IPS DF 6.9 (cell line): ENCODE results near the gene DBP.

Source experiments
- DNase-seq: peaks from one replicate; pipeline ENCODE4 v3.0.0-alpha.2; 2013; ENCODE audit warnings: low read depth, low spot score
- H3K27ac ChIP-seq: one replicate; pipeline ENCODE4 v1.5.1; 2013; ENCODE audit warnings: low read length, control low read depth
- H3K27me3 ChIP-seq: 2 replicates; pipeline ENCODE4 v1.6.1; 2013; ENCODE audit warnings: mild to moderate bottlenecking, low read length; ENCODE audit not compliant: control insufficient read depth, insufficient read depth
- H3K36me3 ChIP-seq: 2 replicates; pipeline ENCODE4 v1.6.1; 2013; ENCODE audit warnings: low read length; ENCODE audit not compliant: control insufficient read depth, insufficient read depth
- H3K4me1 ChIP-seq: 2 replicates; pipeline ENCODE4 v1.6.1; 2013; ENCODE audit warnings: low read length; ENCODE audit not compliant: control insufficient read depth, insufficient read depth
- H3K4me3 ChIP-seq: 2 replicates; pipeline ENCODE4 v1.5.1; 2013; ENCODE audit warnings: mild to moderate bottlenecking, low read length
- H3K9me3 ChIP-seq: 2 replicates; pipeline ENCODE4 v1.6.1; 2013; ENCODE audit warnings: low read length, inconsistent platforms; ENCODE audit not compliant: control insufficient read depth, insufficient read depth
- WGBS: extraction: QIAGEN DNeasy Blood & Tissue Kit; methylation state at CpG from one replicate; pipeline ENCODE4 v1.1.7; 2013; ENCODE audit warnings: mixed read lengths, missing lambda C conversion rate; ENCODE audit not compliant: insufficient read length, insufficient coverage; 5-methylcytosine and 5-hydroxymethylcytosine counted together

The DBP gene

DNA sequence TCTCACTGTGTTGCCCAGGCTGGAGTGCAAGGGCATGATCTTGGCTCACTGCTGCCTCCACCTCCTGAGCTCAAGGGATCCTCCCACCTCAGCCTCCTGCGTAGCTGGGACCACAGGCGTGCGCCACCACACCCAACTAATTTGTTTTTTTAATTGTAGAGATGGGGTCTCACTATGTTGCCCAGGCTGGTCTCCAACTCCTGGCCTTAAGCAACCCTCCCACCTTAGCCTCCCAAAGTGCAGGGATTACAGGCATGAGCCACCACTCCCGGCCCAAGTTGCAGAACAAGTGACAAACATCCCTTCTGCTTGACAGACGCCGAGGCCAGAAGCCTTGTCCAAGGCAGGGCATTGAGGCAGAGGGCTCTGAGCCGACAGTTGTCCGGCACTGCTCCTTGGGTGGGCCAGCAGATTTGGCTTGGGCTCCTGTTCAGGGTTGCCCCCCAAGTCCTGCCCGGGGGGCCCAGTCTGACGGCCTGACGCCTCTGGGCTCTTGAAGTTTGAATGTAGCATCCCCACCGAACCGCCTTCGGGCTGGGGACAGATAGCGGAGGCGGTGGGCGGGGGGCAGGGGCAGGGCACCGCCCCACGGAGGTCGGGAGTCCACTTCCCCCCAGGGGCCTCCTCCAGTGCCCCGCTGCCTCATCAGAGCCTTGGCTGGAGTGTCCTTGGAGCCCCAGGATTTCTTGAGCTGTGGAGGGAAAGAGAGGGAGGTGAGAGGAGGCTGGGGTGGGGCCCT lies 36.3 kb downstream of the DBP start:
- no peak for DNase-seq
- no peak overlapping the region for H3K4me3 ChIP-seq
- H3K4me1 ChIP-seq: no peaks in the 10 kb centered on the region
- WGBS: no CpG with 5 or more reads among the region's 21 CpGs
- H3K27ac ChIP-seq: no peak overlapping the region
- no peaks in the 10 kb centered on the region for H3K36me3 ChIP-seq
- H3K9me3 ChIP-seq: no peaks in the 10 kb centered on the region
- no peaks in the 10 kb centered on the region for H3K27me3 ChIP-seq

GRCh38 chr19:48598996-48599700 lies 38.0 kb downstream of the DBP start:
- no CpG with 5 or more reads among the region's 30 CpGs for WGBS
- DNase-seq: no peak
- Histone ChIP-seq H3K36me3 (no peaks in the 10 kb centered on the region), H3K9me3 (no peaks in the 10 kb centered on the region), H3K27ac (no peak overlapping the region), H3K4me3 (no peak overlapping the region), H3K27me3 (no peaks in the 10 kb centered on the region), H3K4me1 (no peaks in the 10 kb centered on the region)

DNA sequence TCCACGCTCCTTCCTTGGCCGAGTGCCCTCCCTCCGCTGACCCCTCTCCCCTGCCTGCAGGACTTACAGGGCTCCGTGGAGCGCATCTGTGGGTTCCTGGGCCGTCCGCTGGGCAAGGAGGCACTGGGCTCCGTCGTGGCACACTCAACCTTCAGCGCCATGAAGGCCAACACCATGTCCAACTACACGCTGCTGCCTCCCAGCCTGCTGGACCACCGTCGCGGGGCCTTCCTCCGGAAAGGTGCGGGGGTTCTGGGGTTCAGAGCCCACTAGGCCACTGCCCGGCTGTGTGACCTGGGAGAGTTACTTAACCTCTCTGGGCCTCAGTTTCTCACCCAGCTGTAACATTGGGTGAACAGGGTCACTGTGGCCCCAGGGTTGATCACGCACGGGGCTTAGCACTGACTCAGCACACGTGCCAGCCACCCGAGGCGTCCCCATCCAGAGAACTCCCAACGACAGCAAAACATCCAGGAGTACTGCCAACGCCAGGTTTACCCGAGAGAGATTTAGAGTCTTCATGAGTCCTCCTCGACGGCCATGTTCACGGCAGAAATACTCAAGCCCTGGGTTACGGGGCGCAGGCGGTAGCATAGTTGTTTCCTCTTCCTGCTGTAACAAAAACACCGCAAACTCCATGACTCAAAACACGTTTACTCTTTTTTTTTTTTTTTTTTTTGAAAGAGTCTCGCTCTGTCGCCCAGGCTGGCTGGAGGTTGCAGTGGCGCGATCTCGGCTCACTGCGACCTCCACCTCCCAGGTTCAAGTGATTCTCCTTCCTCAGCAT lies 40.3 kb downstream of the DBP start:
- no peaks in the 10 kb centered on the region for H3K36me3 ChIP-seq
- no peaks in the 10 kb centered on the region for H3K27me3 ChIP-seq
- no peaks in the 10 kb centered on the region for H3K4me1 ChIP-seq
- no peaks in the 10 kb centered on the region for H3K9me3 ChIP-seq
- no peak overlapping the region for H3K4me3 ChIP-seq
- DNase-seq: no peak
- H3K27ac ChIP-seq: no peak overlapping the region
- WGBS: no CpG with 5 or more reads among the region's 39 CpGs

GRCh38 chr19:48596237-48596636 lies 40.9 kb downstream of the DBP start:
- Histone ChIP-seq H3K4me1 (no peaks in the 10 kb centered on the region), H3K36me3 (no peaks in the 10 kb centered on the region), H3K9me3 (no peaks in the 10 kb centered on the region), H3K27me3 (no peaks in the 10 kb centered on the region), H3K27ac (no peak overlapping the region), H3K4me3 (no peak overlapping the region)
- no CpG with 5 or more reads among the region's 4 CpGs for WGBS
- no peak for DNase-seq

DNA sequence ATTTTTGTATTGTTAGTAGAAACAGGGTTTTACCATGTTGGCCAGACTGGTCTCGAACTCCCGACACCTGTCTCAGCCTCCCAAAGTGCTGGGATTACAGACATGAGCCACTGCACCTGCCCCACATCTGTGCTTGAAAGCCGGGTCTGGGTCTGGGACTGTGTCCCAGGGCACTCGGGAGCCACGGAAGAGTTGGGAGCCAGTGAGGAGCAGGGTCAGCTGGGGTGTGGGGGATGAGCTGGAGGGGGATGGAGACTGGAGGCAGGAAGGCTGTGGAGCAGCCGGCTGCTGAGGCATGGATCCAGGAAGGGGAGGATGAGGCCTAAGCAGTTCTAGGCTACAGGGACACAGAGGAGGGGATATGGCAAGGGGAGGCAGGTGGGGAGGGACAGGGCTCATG lies 41.3 kb downstream of the DBP start:
- Histone ChIP-seq H3K4me1 (no peaks in the 10 kb centered on the region), H3K27me3 (no peaks in the 10 kb centered on the region), H3K9me3 (no peaks in the 10 kb centered on the region), H3K27ac (no peak overlapping the region), H3K36me3 (no peaks in the 10 kb centered on the region), H3K4me3 (no peak overlapping the region)
- WGBS: no CpG with 5 or more reads among the region's 6 CpGs
- no peak for DNase-seq

GRCh38 chr19:48595171-48595570 lies 42.0 kb downstream of the DBP start:
- no peaks in the 10 kb centered on the region for H3K4me1 ChIP-seq
- WGBS: no CpG with 5 or more reads among the region's 9 CpGs

GRCh38 chr19:48591021-48591420 lies 46.2 kb downstream of the DBP start:
- no peaks in the 10 kb centered on the region for H3K36me3 ChIP-seq
- H3K9me3 ChIP-seq: no peaks in the 10 kb centered on the region
- H3K4me3 ChIP-seq: no peak overlapping the region
- H3K4me1 ChIP-seq: no peaks in the 10 kb centered on the region
- no peak overlapping the region for H3K27ac ChIP-seq
- DNase-seq: no peak
- WGBS: no CpG with 5 or more reads among the region's 5 CpGs
- no peaks in the 10 kb centered on the region for H3K27me3 ChIP-seq

More at GRCh38 chr19:48595171-48595570, 42.0 kb downstream of the DBP start:
- no peaks in the 10 kb centered on the region for H3K36me3 ChIP-seq
- H3K27me3 ChIP-seq: no peaks in the 10 kb centered on the region
- no peak overlapping the region for H3K4me3 ChIP-seq
- DNase-seq: no peak
- no peaks in the 10 kb centered on the region for H3K9me3 ChIP-seq
- no peak overlapping the region for H3K27ac ChIP-seq

DNA sequence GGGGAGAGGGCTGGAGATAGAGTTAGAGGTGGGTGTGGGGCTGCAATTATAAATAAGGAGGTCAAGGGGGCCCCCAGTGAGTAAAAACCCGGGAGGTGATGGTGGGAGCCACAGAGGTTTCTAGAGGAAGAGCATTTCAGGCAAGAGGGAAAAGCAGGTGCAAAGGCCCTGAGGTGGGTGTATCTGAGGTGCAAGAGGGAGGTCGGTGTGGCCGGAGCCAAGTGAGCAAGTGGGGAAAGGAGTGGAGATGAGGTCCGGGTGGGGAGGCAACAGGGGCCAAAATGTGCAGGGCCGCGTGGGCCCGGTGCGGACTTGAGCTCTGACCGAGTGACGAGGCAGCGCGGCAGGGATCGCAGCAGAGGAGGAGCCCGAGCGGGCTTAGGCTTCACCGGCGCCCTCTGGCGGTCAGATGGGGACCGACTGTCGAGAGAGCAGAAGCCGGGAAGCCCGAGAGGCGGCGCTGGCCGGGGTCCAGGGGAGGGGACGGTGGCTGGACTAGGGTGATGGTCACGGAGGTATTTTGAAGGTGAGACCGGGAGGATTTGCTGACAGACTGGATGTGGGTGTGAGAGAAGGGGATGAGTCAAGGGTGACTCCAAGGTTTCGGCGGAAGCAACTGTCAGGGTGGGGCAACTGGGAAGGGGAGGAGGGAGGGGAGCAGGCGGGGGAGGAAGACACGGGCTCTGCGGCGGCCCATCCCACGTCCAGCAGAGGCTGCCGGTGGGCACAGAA lies 48.3 kb downstream of the DBP start:
- peak overlapping the region; percentile 20; the same call in 1 of the 2 replicates for H3K4me3 ChIP-seq
- DNase-seq: peak; percentile 81
- H3K27me3 ChIP-seq: no peaks in the 10 kb centered on the region
- no peaks in the 10 kb centered on the region for H3K9me3 ChIP-seq
- no CpG with 5 or more reads among the region's 36 CpGs for WGBS
- H3K27ac ChIP-seq: no peak overlapping the region
- no peaks in the 10 kb centered on the region for H3K4me1 ChIP-seq
- H3K36me3 ChIP-seq: no peaks in the 10 kb centered on the region

DNA sequence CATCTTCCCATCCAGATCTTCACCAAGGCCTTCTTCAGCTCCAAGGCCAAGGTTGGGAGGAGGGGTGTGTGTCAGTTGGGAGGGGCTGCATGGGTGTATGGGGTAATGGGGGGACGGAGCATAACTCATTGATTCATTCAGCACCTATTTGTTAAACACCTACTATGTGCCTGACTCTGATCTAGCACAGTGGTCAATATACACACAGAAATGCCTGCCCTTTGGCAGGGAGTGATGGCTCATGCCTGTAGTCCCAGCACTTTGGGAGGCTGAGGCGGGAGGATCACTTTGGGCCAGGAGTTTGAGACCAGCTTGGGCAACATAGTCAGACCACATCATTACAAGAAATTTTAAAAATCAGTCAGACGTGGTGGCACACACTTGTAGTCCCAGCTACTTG lies 49.8 kb downstream of the DBP start:
- no peaks in the 10 kb centered on the region for H3K36me3 ChIP-seq
- no peaks in the 10 kb centered on the region for H3K27me3 ChIP-seq
- H3K4me3 ChIP-seq: no peak overlapping the region
- no peaks in the 10 kb centered on the region for H3K9me3 ChIP-seq
- DNase-seq: no peak
- no peaks in the 10 kb centered on the region for H3K4me1 ChIP-seq
- no CpG with 5 or more reads among the region's 3 CpGs for WGBS
- no peak overlapping the region for H3K27ac ChIP-seq

GRCh38 chr19:48582168-48582567 lies 55.0 kb downstream of the DBP start:
- DNase-seq: no peak
- Histone ChIP-seq H3K27ac (no peak overlapping the region), H3K27me3 (no peaks in the 10 kb centered on the region), H3K4me3 (no peak overlapping the region), H3K4me1 (no peaks in the 10 kb centered on the region), H3K9me3 (no peaks in the 10 kb centered on the region), H3K36me3 (no peaks in the 10 kb centered on the region)
- WGBS: no CpG with 5 or more reads among the region's 2 CpGs
